Measurements from ENCODE around the gene SLC25A20. TPM values are rescaled to one million over a fixed set of nuclear protein-coding genes. Genes with fewer than 3 reads are reported as not detected.

Gene SLC25A20
- polyA plus RNA-seq, 2 of the 4 experiments (the other 2 are of a cell fraction) = 13.5 to 22.4 TPM

GRCh38 chr3:48926425-48927392, 28.0 kb upstream of the SLC25A20 start:
- CTCF ChIA-PET = interaction anchor here (1.1 kb wide), 1 partner anchor 26 kb away, joined by 3 read pairs; no protein-coding TSS in a partner anchor
- ATAC-seq (no peak; a peak in 1 of 6 replicates), DNase-seq (ENCODE audit: low read depth in 1 of 2, low spot score in 1 of 2) (no peak), FAIRE-seq (no peak)
- no peaks in the 10 kb centered on the region for H3K9me3 ChIP-seq
- H3K4me3 ChIP-seq = no peak overlapping the region
- no peak overlapping the region for H3K27ac ChIP-seq
- POLR2A ChIA-PET = no interaction called here
- H3K4me1 ChIP-seq = peaks cover 30% of the 10 kb centered on the region
- no peak for TF ChIP-seq FOSL2 (IDR thresholded peaks at IDR 0.05)
- TF ChIP-seq FOSL2 (CRISPR knock-in tag; IDR thresholded peaks at IDR 0.05) = peak; percentile 44
- no peak for TF ChIP-seq JUN (IDR thresholded peaks at IDR 0.05)
- peak in 1 of 2 experiments; percentile 11; a peak in 1 of 4 replicates for TF ChIP-seq CEBPB (IDR thresholded peaks at IDR 0.05)
- H3K4me2 ChIP-seq = peak overlapping the region; percentile 33; the same call in 2 of the 3 replicates
- WGBS (ENCODE audit: missing lambda C conversion rate) = 81% methylated on average over 8 of the region's 11 CpGs

DNA sequence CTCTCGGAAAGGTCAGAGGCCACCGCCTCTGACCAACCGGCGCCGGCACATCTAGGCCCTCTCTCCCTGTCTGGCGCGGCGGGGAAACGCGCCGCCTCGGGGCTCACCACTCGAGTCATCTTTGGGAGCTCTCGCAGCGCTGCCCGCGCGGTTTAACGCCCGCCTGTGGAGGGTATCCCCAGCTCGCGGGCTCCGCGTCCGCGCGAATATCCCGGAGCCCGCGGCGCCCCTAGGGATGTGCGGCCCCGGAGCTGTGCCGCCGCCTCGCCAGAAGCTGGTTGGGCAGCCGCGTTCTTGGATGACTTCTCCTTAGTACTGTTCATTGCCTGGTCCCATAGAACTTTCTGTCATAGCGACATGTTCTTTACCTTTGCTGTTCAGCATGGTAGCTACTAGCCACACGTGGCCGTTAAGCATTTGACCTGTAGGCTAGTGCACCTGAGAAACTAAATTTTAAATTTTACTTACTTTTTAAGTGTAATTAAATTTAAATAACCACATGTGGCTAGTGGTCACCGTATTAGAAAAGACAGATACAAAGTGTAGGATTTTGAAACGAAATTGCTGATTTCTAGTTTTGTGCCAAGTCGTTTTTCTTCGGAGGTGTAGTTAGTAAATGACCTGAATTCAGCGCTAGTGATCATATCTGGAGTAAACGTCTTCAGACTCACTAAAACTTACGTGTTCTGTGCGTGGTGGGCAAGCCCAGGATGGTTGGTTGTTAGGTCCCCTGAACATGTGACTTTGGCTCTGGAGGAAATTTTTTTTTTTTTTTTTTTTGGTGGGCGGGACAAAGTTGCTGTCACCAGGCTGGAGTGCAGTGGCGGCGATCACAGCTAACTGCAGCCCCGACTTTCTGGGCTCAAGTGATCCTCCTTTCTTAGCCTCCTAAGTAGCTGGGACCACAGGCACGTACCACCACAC, 20.8 kb upstream of the SLC25A20 start:
- TF ChIP-seq BHLHE40 (IDR thresholded peaks at IDR 0.05; ENCODE audit: low read depth, low read length) (no peak), FOSB (CRISPR knock-in tag; IDR thresholded peaks at IDR 0.05) (0 out of 2 replicates have a peak, but pooled peaks have one; percentile 22), USF2 (IDR thresholded peaks at IDR 0.05) (peak; percentile 36; the same call in 1 of the 2 replicates), KDM5A (IDR thresholded peaks at IDR 0.05) (no peak), HOXA7 (CRISPR knock-in tag; IDR thresholded peaks at IDR 0.05) (0 out of 2 replicates have a peak, but pooled peaks have one; percentile 42), MYC (IDR thresholded peaks at IDR 0.05; ENCODE audit: borderline replicate concordance, low read length) (0 out of 2 replicates have a peak, but pooled peaks have one; percentile 21), ZSCAN20 (CRISPR knock-in tag; IDR thresholded peaks at IDR 0.05) (no peak), TFCP2L1 (CRISPR knock-in tag; IDR thresholded peaks at IDR 0.05) (no peak), ZNF302 (CRISPR knock-in tag; IDR thresholded peaks at IDR 0.05) (no peak), SMC3 (IDR thresholded peaks at IDR 0.05) (no peak), HDAC2 (IDR thresholded peaks at IDR 0.05) (no peak), EHMT2 (IDR thresholded peaks at IDR 0.05; ENCODE audit: low read depth) (no peak)
- TF ChIP-seq, protein P1, sequence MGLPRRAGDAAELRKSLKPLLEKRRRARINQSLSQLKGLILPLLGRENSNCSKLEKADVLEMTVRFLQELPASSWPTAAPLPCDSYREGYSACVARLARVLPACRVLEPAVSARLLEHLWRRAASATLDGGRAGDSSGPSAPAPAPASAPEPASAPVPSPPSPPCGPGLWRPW (IDR thresholded peaks at IDR 0.05) = no peak
- TF ChIP-seq, protein P2, sequence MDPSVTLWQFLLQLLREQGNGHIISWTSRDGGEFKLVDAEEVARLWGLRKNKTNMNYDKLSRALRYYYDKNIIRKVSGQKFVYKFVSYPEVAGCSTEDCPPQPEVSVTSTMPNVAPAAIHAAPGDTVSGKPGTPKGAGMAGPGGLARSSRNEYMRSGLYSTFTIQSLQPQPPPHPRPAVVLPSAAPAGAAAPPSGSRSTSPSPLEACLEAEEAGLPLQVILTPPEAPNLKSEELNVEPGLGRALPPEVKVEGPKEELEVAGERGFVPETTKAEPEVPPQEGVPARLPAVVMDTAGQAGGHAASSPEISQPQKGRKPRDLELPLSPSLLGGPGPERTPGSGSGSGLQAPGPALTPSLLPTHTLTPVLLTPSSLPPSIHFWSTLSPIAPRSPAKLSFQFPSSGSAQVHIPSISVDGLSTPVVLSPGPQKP (IDR thresholded peaks at IDR 0.05; ENCODE audit: low read depth, low read length) = no peak
- TF ChIP-seq, protein P3, sequence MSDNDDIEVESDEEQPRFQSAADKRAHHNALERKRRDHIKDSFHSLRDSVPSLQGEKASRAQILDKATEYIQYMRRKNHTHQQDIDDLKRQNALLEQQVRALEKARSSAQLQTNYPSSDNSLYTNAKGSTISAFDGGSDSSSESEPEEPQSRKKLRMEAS (IDR thresholded peaks at IDR 0.05) = 0 out of 2 replicates have a peak, but pooled peaks have one; percentile 37
- Histone ChIP-seq H3K4me1 (0 out of 3 replicates have a peak, but pooled peaks cover 3% of the 10 kb centered on the region), H3K4me3 (peak overlapping the region; percentile 86), H3K9me3 (no peaks in the 10 kb centered on the region), H3K27ac (peak overlapping the region; percentile 97 to 99), H3K4me2 (peak overlapping the region; percentile 97)
- DNase-seq (ENCODE audit: low read depth in 1 of 2, low spot score in 1 of 2) = peak; percentile 56 to 58
- FAIRE-seq = no peak
- WGBS (ENCODE audit: missing lambda C conversion rate) = 1% methylated on average over 29 of the region's 54 CpGs
- ChIA-PET CTCF (interaction anchor here (0.7 to 2.6 kb wide), 7 partner anchors 10 to 205 kb away, joined by 3 to 9 read pairs (median 3); partner anchors contain the start of gene SLC25A20), POLR2A (interaction anchor here (0.6 to 1.8 kb wide), 9 partner anchors 11 to 1943 kb away, joined by 3 to 8 read pairs (median 4); partner anchors contain the start of genes CELSR3, IP6K2, PRKAR2A and SLC25A20)
- peak; percentile 64 to 70 for ATAC-seq

Measured in A549 (cell line).